ENCODE results near the gene C10orf90.

DNA sequence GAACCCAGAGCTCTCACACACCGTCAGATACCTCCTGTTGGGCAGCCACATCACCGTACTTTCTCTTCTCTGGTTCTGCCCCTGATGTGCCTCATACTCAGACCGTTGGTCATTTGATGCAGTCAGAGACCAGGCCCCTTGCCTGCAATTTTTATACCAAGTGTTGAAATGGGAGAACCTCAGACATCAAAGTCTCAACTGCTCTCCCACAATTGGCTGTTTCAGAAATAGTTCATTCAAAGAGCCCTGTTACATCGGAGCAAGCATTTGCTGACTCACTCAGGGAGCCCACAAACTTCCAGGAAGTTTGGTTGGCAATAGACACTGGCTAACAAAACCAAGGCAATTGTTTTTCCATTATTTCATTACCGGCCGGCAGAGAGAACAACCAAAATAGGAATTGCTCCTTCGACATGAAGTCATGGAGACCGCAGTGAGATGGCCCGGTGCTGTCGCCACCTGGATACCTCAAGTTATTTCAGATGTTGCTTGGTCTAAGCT is 248.7 kb downstream of the C10orf90 start:
- TF ChIP-seq CTCF (IDR thresholded peaks at IDR 0.05) = no peak
- TF ChIP-seq POLR2AphosphoS5 (IDR thresholded peaks at IDR 0.05) = no peak
- TF ChIP-seq EP300 (IDR thresholded peaks at IDR 0.05) = no peak
- no peak for TF ChIP-seq POLR2A (IDR thresholded peaks at IDR 0.05)
